Measurements from ENCODE around the gene ITPK1.

Gene ITPK1

GRCh38 chr14:93042968-93043940 is 72.5 kb downstream of the ITPK1 start (continued):
- TF ChIP-seq PBX3 (CRISPR knock-in tag; IDR thresholded peaks at IDR 0.05): no peak
- no peak for TF ChIP-seq MZF1 (tag by site-specific recombination; IDR thresholded peaks at IDR 0.05; ENCODE audit: borderline replicate concordance)
- peak; percentile 83 for TF ChIP-seq ZSCAN30 (tag by site-specific recombination; IDR thresholded peaks at IDR 0.05)
- TF ChIP-seq PRDM10 (tag by site-specific recombination; IDR thresholded peaks at IDR 0.05): peak; percentile 99
- TF ChIP-seq ZNF654 (tag by site-specific recombination; IDR thresholded peaks at IDR 0.05; ENCODE audit: low read depth): no peak
- peak; percentile 54; the same call in 1 of the 2 replicates for TF ChIP-seq ZNF335 (tag by site-specific recombination; conservative IDR thresholded peaks at IDR 0.05)
- no peak for TF ChIP-seq REST (tag by site-specific recombination; IDR thresholded peaks at IDR 0.05)

GRCh38 chr14:93041830-93042229 is 73.9 kb downstream of the ITPK1 start:
- no peak overlapping the region for H3K4me3 ChIP-seq (ENCODE audit: low read depth, low read length)
- no peaks in the 10 kb centered on the region for H3K36me3 ChIP-seq (ENCODE audit: control insufficient read depth in 2 of 2, insufficient read depth in 1 of 2, low read length in 2 of 2)
- TF ChIP-seq GLIS1 (tag by site-specific recombination; IDR thresholded peaks at IDR 0.05) (0 out of 2 replicates have a peak, but pooled peaks have one; percentile 13), OSR2 (tag by site-specific recombination; IDR thresholded peaks at IDR 0.05) (no peak), IKZF3 (tag by site-specific recombination; IDR thresholded peaks at IDR 0.05) (no peak), ZFHX2 (tag by site-specific recombination; conservative IDR thresholded peaks at IDR 0.05) (peak; percentile 37; the same call in 1 of the 2 replicates), AEBP2 (tag by site-specific recombination; IDR thresholded peaks at IDR 0.05; ENCODE audit: borderline replicate concordance) (no peak), ZIC2 (tag by site-specific recombination; IDR thresholded peaks at IDR 0.05) (peak; percentile 81), TCF7L2 (IDR thresholded peaks at IDR 0.05; ENCODE audit: borderline replicate concordance, low read depth, low read length) (no peak), ZNF561 (tag by site-specific recombination; IDR thresholded peaks at IDR 0.05; ENCODE audit: borderline replicate concordance) (no peak), ZNF596 (tag by site-specific recombination; IDR thresholded peaks at IDR 0.05) (no peak), ZNF146 (tag by site-specific recombination; IDR thresholded peaks at IDR 0.05) (no peak)
- peaks cover 31% of the 10 kb centered on the region for H3K4me1 ChIP-seq (ENCODE audit: control insufficient read depth, insufficient read depth, low read length)
- no peaks in the 10 kb centered on the region for H3K9me3 ChIP-seq (ENCODE audit: control insufficient read depth, insufficient read depth, low read depth, low read length)
- no peak overlapping the region for H3K27ac ChIP-seq (ENCODE audit: extremely low read depth, low read depth, low read length)
- CTCF ChIA-PET: no interaction called here
- POLR2A ChIA-PET: no interaction called here
